ENCODE data around the gene USB1.

The USB1 gene

DNA sequence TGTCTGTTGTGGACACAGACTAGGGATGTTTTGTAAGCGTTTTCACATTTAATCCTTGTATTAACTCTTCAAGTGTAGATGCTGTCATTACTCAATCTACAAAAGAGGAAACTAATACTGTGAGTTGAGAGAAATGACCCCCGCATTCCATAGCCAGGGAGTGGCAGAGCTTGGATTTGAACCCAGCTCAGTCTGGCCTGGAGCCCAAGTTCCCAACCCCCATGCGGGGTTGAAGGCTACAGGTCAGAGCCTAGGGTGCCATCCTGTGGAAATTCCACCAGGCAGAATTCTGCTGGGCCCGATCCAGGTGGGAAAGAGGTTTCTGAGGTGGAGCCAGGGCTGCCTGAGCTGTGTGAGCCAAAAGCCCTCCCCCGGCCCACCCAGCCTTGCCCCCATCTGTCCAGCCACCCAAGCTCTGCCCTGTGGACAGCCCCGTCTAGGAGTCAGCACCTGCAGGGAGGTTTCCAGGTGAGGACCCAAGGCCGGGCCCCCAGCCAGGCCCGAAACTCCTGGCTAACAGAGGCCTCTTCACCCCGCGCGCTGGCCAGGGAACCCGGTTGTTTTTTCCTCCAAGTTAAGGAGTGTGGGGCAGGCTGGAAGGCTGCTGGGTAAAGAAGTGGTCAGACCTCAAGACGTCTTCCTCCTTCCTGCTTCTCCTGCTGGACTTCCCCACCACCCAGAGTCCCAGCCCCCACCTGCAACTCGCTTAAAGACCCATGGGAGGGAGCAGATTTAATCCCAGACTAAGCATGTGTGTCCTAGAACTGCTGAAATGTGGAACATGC is 30.0 kb downstream of the USB1 start:
- DNase-seq: no peak

DNA sequence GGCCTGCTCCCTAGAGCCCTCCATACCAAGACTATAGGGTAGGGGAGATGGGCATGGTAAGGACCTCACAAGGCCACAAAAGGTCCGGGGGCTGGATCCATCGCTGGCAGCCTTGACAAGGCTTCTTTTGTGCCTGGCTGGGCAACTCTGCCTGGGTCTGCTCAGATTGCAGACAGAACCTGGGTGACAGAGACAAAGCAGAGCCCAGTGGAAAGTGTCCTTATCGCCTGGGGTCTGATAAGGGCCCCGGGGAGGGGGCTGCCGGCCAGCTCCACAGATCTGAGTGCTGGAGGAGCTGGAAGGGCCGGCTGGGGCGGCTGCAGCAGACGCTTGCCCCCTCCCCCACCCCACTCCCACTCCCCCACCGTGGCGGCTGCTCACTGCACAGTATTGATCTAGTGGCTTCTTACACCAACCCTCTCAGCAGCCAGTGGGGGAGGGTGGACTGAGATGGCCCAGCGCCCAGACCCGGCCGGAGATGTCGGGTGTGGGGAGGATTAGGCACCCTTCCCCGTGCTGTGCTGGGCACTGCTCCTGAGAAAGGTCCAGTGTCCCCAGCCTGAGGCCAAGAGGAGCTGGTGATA is 31.6 kb downstream of the USB1 start:
- peak in 41 of 51 donors; percentile 12 to 75 (median 50) for DNase-seq

- DNase-seq: no peak
These were observed 33.0 kb downstream of the USB1 start for GRCh38 chr16:58034128-58034685.

DNA sequence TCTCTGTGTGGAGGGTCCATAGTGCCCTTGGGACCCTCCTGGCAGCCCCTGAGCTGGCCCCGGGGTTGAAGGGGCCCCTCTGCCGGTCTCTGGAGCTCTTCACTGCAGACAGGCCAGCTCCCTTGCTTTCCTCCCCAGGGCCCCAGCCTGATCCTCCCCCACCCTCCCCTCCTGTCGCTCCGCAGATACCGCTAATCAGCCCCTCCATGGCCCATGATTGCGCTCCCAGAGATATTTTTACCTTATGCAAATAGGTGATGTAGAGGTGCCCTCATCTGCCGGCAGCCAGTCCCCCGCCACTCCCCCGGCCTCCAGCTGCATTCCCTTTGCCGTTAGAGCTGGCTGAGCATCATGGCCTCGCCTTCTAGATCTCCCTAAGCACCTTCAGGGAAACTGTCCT is 33.6 kb downstream of the USB1 start:
- no peak for DNase-seq

DNA sequence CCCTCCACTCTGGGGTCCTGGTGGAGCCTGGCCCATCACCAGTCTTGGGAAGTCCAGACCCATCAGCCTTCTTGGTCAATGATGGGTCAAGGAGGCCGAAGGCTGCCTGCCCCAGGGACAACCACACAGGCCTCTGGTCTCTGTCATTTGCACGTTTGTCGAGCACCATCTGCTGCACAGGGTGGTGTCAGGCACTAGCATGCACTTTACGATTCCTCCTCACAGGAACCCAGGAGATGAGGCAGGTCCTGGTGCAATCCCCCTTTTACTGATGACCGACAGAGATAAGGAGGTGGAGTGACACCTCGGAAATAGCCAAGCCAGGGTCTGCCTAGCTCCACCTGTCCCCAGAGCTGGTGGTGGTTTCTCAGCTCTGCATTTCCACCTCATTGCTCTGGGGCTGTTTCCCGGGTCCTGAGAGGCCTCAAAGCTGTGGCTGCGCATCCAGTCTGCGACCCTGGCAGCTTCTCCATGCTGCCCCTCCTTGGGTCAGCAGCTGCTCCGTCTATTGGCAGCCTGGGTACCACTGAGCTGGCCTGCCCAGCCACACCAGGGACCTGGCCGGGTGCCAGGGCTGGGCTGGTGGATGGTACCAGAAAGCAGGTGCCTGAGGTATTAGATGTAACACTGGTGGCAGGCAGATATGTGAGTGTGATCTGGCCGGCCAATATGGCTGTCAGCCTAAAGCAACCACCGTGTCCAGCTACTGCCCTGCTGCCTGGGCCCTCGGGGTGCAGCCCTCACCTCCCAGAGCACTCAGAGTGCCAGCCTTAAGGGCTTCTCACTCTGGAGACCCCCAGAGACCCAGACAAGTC is 34.4 kb downstream of the USB1 start:
- no peak for DNase-seq

DNA sequence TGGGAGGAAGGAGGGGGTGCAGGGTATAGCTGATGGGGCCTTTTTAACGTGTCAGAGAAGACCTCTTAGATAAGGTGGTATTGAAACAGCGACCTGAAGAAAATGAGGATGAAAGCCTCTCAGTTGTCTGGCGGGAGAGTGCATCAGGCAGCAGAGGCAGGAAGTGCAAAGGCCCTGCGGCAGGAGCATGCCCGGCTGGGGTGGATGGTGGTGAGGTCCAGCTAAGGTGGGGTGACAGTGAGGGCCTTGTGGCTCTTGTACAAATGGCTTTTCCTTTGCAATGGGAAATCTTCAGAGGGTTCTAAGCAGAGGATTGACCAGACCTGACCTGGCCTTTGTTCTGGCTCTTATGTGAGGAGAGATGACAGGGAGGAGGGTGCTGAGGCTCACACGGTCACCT is 35.7 kb downstream of the USB1 start:
- DNase-seq: no peak

DNA sequence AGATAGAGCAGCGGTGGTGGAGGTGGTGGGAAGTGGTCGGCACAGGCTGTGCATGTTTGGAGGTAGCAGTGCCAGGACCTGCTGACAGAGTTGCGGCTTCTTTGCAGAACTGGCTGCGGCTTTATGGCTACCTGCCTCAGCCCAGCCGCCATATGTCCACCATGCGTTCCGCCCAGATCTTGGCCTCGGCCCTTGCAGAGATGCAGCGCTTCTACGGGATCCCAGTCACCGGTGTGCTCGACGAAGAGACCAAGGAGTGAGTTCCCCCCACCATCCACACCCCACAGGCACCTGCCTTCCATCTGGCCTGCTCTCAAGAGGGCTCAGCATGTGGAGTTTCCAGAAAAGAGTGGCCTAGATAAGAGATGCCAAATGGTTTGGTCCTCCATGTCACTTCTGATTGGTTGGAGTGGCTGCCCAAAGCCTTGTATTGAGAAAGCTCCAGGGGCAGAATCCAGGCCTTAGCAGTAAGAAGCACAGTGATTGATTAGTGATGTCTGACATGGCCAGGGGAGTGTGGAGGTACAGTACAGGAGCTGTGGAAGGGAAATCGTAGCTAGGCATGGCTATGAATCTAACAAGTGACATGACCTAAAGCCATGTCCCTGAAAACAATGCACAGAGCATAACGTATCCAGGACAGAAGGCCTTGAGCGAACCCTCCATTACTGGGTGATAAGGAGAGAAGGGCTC is 36.3 kb downstream of the USB1 start:
- DNase-seq: no peak

- no peak for DNase-seq
These were observed 37.0 kb downstream of the USB1 start for GRCh38 chr16:58038219-58038641.

DNA sequence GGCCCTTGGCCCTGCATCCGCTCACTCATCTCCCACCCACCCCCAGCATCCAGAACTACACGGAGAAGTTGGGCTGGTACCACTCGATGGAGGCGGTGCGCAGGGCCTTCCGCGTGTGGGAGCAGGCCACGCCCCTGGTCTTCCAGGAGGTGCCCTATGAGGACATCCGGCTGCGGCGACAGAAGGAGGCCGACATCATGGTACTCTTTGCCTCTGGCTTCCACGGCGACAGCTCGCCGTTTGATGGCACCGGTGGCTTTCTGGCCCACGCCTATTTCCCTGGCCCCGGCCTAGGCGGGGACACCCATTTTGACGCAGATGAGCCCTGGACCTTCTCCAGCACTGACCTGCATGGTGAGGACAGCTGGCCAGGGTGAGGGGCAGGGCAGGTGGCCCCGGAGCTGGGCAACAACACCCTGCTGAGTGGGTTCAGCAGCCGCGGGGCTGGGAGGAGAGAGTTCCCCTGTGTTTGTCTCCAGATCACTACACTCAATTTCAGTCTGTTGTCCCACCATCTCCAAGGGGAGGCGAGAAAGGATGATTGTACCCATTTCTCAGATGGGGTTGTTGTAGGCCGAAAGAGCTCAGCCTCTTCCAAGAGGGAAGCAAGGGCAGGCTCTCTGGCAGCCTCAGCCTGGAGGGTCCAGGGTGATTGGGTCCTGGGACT is 38.8 kb downstream of the USB1 start:
- no peak for DNase-seq

DNA sequence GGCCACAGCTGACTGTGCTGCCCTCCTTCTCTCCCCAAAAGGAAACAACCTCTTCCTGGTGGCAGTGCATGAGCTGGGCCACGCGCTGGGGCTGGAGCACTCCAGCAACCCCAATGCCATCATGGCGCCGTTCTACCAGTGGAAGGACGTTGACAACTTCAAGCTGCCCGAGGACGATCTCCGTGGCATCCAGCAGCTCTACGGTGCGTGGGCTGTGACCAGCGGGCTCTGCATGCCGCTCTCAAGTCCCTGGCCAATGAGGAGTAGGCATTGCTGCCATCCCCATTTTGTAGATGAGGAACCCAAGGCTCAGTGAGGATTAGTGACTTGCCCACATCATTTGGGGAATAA is 39.3 kb downstream of the USB1 start:
- no peak for DNase-seq

GRCh38 chr16:58040945-58041627 is 39.9 kb downstream of the USB1 start:
- DNase-seq: no peak

DNA sequence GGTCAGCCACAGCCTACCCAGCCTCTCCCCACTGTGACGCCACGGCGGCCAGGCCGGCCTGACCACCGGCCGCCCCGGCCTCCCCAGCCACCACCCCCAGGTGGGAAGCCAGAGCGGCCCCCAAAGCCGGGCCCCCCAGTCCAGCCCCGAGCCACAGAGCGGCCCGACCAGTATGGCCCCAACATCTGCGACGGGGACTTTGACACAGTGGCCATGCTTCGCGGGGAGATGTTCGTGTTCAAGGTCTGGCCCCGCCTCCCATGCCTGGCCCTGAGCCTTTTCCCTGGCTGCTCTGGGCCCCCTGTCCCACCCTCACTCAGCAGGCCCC is 40.4 kb downstream of the USB1 start:
- no peak for DNase-seq

- no peak for DNase-seq
These were observed 41.0 kb downstream of the USB1 start for GRCh38 chr16:58042001-58042885.

- no peak for DNase-seq
These were observed 41.8 kb downstream of the USB1 start for GRCh38 chr16:58042886-58043515.

DNA sequence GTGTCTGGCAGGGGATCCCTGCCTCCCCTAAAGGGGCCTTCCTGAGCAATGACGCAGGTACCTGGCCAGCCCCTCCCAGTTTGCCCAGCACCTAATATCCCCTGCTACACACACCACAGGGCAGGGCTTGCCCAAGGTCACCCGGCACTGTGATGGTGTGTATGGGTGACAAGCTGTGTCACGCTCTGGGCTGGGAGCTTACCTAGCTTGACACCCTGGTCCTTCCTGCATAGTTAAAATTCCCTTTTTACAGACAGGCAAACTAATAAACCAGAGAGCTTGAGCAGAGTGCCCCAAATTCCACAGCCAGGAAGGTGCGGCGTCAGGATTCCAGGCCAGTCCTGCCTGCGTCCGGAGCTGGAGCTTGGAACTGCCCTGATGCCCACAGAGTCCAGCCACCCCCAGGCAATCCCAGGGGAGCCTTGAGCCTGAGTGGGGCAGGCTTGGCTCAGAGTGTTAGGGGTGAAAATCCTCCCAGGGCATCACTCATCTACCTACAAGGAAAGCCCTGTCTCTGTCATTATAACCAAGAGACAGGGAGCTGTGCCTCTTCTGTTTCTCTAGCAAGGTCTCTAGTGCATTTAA is 42.5 kb downstream of the USB1 start:
- DNase-seq: no peak

DNA sequence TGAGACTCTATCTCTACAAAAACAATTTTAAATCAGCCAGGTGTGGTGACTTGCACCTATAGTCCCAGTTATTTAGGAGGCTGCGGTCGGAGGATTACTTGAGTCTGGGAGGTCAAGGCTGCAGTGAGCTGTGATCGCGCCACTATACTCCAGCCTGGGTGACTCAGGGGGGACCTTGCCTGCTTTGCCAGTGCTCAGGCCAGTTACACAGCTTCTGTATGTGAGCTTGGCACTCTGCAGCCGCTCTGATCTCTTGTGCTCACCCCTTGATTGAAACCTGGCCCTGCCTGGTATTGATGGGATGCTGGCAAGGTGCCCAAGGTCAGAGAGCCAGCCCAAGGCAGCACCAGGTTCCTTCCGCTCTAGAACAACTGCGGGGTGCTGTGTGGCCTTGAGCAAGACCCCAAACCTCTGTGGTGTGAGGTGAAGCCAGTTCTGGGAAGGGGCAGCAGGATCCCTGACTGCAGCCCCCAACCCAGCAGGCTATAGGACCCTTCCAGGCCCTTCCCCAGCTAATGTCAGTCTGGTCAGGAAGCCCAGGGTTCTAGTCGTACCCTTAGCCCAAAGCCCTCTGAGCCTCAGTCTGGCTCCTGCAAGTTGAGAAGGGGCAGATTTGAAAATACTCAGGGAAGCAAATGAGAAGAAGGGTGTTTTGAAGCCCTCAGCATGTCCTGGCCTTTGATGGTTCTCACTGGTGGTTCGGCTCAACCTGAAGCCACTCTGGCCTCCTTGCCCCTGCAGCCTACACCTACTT is 43.2 kb downstream of the USB1 start:
- DNase-seq: no peak

GRCh38 chr16:58045096-58045495 is 43.9 kb downstream of the USB1 start:
- DNase-seq: no peak
